ENCODE results near the gene POLR3A. TPM values are rescaled to one million over a fixed set of nuclear protein-coding genes. Genes with fewer than 3 reads are reported as not detected.
A peak's percentile ranks its signal among the peaks of the same experiment; 100 is the strongest.

Gene POLR3A
- total and polyA plus RNA-seq, 2 of the 13 experiments (the other 11 are each of a cell fraction or from before 2014, with no cell fraction given) = 13.6 to 19.2 TPM

GRCh38 chr10:77925795-77926565 lies 103.3 kb downstream of the POLR3A start (continued):
- peak; percentile 77 for TF ChIP-seq ZNF18 (CRISPR knock-in tag; IDR thresholded peaks at IDR 0.05; ENCODE audit: insufficient replicate concordance)
- no peak for TF ChIP-seq ZNF292 (CRISPR knock-in tag; IDR thresholded peaks at IDR 0.05; ENCODE audit: borderline replicate concordance, low read depth)
- no peak for TF ChIP-seq ZFYVE20 (CRISPR knock-in tag; IDR thresholded peaks at IDR 0.05; ENCODE audit: borderline replicate concordance, low read depth)
- TF ChIP-seq KAT8 (CRISPR knock-in tag; IDR thresholded peaks at IDR 0.05) = no peak
- no peak for TF ChIP-seq DPF2 (CRISPR knock-in tag; IDR thresholded peaks at IDR 0.05; ENCODE audit: borderline replicate concordance, low read depth)
- TF ChIP-seq TIGD3 (CRISPR knock-in tag; IDR thresholded peaks at IDR 0.05; ENCODE audit: borderline replicate concordance) = peak; percentile 64; the same call in 1 of the 2 replicates
- 0 out of 2 replicates have a peak, but pooled peaks have one; percentile 41 for TF ChIP-seq ZBTB7A (CRISPR knock-in tag; IDR thresholded peaks at IDR 0.05)
- TF ChIP-seq, protein P1, sequence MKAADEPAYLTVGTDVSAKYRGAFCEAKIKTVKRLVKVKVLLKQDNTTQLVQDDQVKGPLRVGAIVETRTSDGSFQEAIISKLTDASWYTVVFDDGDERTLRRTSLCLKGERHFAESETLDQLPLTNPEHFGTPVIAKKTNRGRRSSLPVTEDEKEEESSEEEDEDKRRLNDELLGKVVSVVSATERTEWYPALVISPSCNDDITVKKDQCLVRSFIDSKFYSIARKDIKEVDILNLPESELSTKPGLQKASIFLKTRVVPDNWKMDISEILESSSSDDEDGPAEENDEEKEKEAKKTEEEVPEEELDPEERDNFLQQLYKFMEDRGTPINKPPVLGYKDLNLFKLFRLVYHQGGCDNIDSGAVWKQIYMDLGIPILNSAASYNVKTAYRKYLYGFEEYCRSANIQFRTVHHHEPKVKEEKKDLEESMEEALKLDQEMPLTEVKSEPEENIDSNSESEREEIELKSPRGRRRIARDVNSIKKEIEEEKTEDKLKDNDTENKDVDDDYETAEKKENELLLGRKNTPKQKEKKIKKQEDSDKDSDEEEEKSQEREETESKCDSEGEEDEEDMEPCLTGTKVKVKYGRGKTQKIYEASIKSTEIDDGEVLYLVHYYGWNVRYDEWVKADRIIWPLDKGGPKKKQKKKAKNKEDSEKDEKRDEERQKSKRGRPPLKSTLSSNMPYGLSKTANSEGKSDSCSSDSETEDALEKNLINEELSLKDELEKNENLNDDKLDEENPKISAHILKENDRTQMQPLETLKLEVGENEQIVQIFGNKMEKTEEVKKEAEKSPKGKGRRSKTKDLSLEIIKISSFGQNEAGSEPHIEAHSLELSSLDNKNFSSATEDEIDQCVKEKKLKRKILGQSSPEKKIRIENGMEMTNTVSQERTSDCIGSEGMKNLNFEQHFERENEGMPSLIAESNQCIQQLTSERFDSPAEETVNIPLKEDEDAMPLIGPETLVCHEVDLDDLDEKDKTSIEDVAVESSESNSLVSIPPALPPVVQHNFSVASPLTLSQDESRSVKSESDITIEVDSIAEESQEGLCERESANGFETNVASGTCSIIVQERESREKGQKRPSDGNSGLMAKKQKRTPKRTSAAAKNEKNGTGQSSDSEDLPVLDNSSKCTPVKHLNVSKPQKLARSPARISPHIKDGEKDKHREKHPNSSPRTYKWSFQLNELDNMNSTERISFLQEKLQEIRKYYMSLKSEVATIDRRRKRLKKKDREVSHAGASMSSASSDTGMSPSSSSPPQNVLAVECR (CRISPR knock-in tag; IDR thresholded peaks at IDR 0.05; ENCODE audit: borderline replicate concordance) = peak; percentile 58
- no peak for TF ChIP-seq THAP7 (CRISPR knock-in tag; IDR thresholded peaks at IDR 0.05)
- TF ChIP-seq ZNF337 (CRISPR knock-in tag; IDR thresholded peaks at IDR 0.05; ENCODE audit: borderline replicate concordance, low read depth) = 0 out of 2 replicates have a peak, but pooled peaks have one; percentile 43
- TF ChIP-seq, protein P2, sequence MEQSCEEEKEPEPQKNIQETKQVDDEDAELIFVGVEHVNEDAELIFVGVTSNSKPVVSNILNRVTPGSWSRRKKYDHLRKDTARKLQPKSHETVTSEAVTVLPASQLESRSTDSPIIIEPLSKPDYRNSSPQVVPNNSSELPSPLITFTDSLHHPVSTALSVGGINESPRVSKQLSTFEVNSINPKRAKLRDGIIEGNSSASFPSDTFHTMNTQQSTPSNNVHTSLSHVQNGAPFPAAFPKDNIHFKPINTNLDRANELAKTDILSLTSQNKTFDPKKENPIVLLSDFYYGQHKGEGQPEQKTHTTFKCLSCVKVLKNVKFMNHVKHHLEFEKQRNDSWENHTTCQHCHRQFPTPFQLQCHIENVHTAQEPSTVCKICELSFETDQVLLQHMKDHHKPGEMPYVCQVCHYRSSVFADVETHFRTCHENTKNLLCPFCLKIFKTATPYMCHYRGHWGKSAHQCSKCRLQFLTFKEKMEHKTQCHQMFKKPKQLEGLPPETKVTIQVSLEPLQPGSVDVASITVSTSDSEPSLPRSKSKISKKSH (CRISPR knock-in tag; IDR thresholded peaks at IDR 0.05; ENCODE audit: borderline replicate concordance) = no peak
- TF ChIP-seq, protein P3, sequence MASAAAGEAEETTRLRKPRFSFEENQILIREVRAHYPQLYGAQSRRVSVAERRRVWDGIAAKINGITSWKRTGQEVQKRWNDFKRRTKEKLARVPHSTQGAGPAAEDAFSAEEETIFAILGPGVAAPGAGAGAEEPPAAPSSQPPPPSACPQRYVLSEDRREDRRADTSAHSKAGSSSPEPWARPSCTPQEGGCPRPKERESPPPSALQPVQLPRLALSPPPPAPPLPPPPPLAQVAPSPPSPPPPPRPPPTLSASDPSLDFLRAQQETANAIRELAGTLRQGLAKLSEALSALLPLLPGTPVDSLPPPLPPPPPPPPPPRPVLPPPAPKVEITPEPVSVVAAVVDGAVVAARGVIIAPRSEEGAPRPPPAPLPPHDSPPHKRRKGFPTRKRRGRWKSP (CRISPR knock-in tag; IDR thresholded peaks at IDR 0.05) = 0 out of 2 replicates have a peak, but pooled peaks have one; percentile 54
- peak; percentile 43 for TF ChIP-seq BORCS8-MEF2B (CRISPR knock-in tag; IDR thresholded peaks at IDR 0.05)
- TF ChIP-seq ZNF263 (CRISPR knock-in tag; IDR thresholded peaks at IDR 0.05) = no peak; the same call in 1 of the 2 replicates
- TF ChIP-seq ZNF841 (CRISPR knock-in tag; IDR thresholded peaks at IDR 0.05; ENCODE audit: borderline replicate concordance) = no peak
